Kidney capillary endothelial cell (primary cell): ENCODE results near the gene OR51L1.

ENCODE experiments used
- DNase-seq: peaks from one replicate; pipeline ENCODE4 v3.0.0-alpha.2; 2018; ENCODE audit warnings: low spot score

The OR51L1 gene

DNA sequence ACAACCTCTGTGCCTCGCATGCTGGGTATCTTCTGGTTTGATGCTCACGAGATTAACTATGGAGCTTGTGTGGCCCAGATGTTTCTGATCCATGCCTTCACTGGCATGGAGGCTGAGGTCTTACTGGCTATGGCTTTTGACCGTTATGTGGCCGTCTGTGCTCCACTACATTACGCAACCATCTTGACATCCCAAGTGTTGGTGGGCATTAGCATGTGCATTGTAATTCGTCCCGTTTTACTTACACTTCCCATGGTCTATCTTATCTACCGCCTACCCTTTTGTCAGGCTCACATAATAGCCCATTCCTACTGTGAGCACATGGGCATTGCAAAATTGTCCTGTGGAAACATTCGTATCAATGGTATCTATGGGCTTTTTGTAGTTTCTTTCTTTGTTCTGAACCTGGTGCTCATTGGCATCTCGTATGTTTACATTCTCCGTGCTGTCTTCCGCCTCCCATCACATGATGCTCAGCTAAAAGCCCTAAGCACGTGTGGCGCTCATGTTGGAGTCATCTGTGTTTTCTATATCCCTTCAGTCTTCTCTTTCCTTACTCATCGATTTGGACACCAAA lies 52.2 kb downstream of the OR51L1 start:
- DNase-seq = no peak
